Tibial artery (tissue), 4 donors: Measurements from ENCODE around the gene ATP8B3.

Source experiments
- DNase-seq, 2 donors: peaks; one replicate each; pipeline ENCODE4 v3.0.0-alpha.2; 2019
- H3K27ac ChIP-seq, 2 donors: fragments of 200-600 bp; sonication (generic) in 1 of 2; 1 replicate in 1 of 2; 2 replicates in 1 of 2; pipeline ENCODE4 v1.5.1; 2018 to 2019; ENCODE audit warnings: mild to moderate bottlenecking in 1 of 2
- H3K27me3 ChIP-seq, 2 donors: fragments of 200-600 bp; sonication (generic) in 1 of 2; one replicate each; pipeline versions ENCODE4 v1.5.1 to v1.6.0; 2016 to 2019
- H3K36me3 ChIP-seq, 3 donors: fragments of 200-600 bp; sonication (generic) in 2 of 3; one replicate each; pipeline ENCODE4 v1.5.1; 2016 to 2019; ENCODE audit warnings: mild to moderate bottlenecking in 2 of 3
- H3K4me1 ChIP-seq, 4 donors: fragments of 200-600 bp; sonication (generic) in 2 of 4; 1 replicate in 3 of 4; 2 replicates in 1 of 4; pipeline ENCODE4 v1.5.1; 2016 to 2019
- H3K4me3 ChIP-seq, 2 donors: fragments of 200-600 bp; sonication (generic) in 1 of 2; 1 replicate in 1 of 2; 2 replicates in 1 of 2; pipeline ENCODE4 v1.5.1; 2018 to 2019; ENCODE audit warnings: mild to moderate bottlenecking in 2 of 2
- H3K9me3 ChIP-seq, 3 donors: fragments of 200-600 bp; sonication (generic) in 1 of 3; one replicate each; pipeline ENCODE4 v1.5.1; 2016 to 2019
- CTCF ChIP-seq, 2 experiments: fragments of 200-600 bp in 1 of 2; fragments of 450-650 bp in 1 of 2; IDR thresholded peaks; one replicate each; pipeline ENCODE4 v1.5.1; 2017 to 2019; ENCODE audit warnings: antibody characterized with exemption in 2 of 2, mild to moderate bottlenecking in 1 of 2, moderate library complexity in 1 of 2
- intact Hi-C: fragments of 100-400 bp; cut with DNase I; formaldehyde crosslinking; loops from one replicate; pipeline ENCODE4 v1.15.0; 2023; ENCODE audit warnings: low total_unique reads

ATP8B3 gene

GRCh38 chr19:1755467-1756171, 56.5 kb downstream of the ATP8B3 start:
- H3K36me3 ChIP-seq, result no peaks in the 10 kb centered on the region
- no peak overlapping the region for H3K4me3 ChIP-seq
- intact Hi-C loops, result no loop called here
- TF ChIP-seq CTCF (IDR thresholded peaks at IDR 0.05), result no peak
- H3K27me3 ChIP-seq, result peaks cover 5 to 89% of the 10 kb centered on the region in 2 donors
- peaks cover 0 to 32% (median 23%) of the 10 kb centered on the region in 4 donors for H3K4me1 ChIP-seq
- no peak for DNase-seq
- H3K27ac ChIP-seq, result no peak overlapping the region
- no peaks in the 10 kb centered on the region for H3K9me3 ChIP-seq

GRCh38 chr19:1754636-1755466, 57.2 kb downstream of the ATP8B3 start:
- H3K9me3 ChIP-seq, result no peaks in the 10 kb centered on the region
- TF ChIP-seq CTCF (IDR thresholded peaks at IDR 0.05), result no peak
- peaks cover 0 to 38% (median 27%) of the 10 kb centered on the region in 4 donors for H3K4me1 ChIP-seq
- H3K36me3 ChIP-seq, result no peaks in the 10 kb centered on the region
- intact Hi-C loops, result no loop called here
- H3K4me3 ChIP-seq, result no peak overlapping the region
- peaks cover 6 to 89% of the 10 kb centered on the region in 2 donors for H3K27me3 ChIP-seq
- DNase-seq, result no peak
- H3K27ac ChIP-seq, result no peak overlapping the region

- Histone ChIP-seq H3K4me1 (peaks cover 0 to 45% (median 35%) of the 10 kb centered on the region in 4 donors), H3K27ac (no peak overlapping the region), H3K36me3 (no peaks in the 10 kb centered on the region), H3K27me3 (peaks cover 6 to 89% of the 10 kb centered on the region in 2 donors), H3K4me3 (no peak overlapping the region), H3K9me3 (no peaks in the 10 kb centered on the region)
- TF ChIP-seq CTCF (IDR thresholded peaks at IDR 0.05), result no peak
- intact Hi-C loops, result no loop called here
- DNase-seq, result no peak
These were observed 57.9 kb downstream of the ATP8B3 start for GRCh38 chr19:1754018-1754635.

- no peak for DNase-seq
- H3K9me3 ChIP-seq, result no peaks in the 10 kb centered on the region
- H3K27me3 ChIP-seq, result peaks cover 2 to 89% of the 10 kb centered on the region in 2 donors
- no peak for TF ChIP-seq CTCF (IDR thresholded peaks at IDR 0.05)
- H3K27ac ChIP-seq, result no peak within 1 kb of the TSS
- H3K36me3 ChIP-seq, result no peaks in the 10 kb centered on the region
- intact Hi-C loops, result no loop called here
- H3K4me1 ChIP-seq, result peaks cover 0 to 56% (median 45%) of the 10 kb centered on the region in 4 donors
- no peak within 1 kb of the TSS for H3K4me3 ChIP-seq
These were observed 59.0 kb downstream of the ATP8B3 start, which contains the start of gene ONECUT3 for GRCh38 chr19:1752757-1753728. Gene ONECUT3, plus strand, starts transcription at chr19:1753506. Its CDS starts 157 bp downstream, at chr19:1753663.
